Measurements from ENCODE around the gene NTNG1. TPM values are rescaled to one million over a fixed set of nuclear protein-coding genes. Genes with fewer than 3 reads are reported as not detected.

Gene NTNG1
- total RNA-seq, 3 donors from 2014 or later (not counting 1 experiment from before 2014, with no cell fraction given): 0.58 TPM; not detected in 2

GRCh38 chr1:107110326-107110725, 30.5 kb upstream of the NTNG1 start:
- Mint-ChIP-seq H3K27ac (no peak overlapping the region), H3K9me3 (no peaks in the 10 kb centered on the region), H3K4me1 (no peaks in the 10 kb centered on the region), H3K27me3 (ENCODE audit: low read depth in 2 of 2) (peaks cover 3 to 6% of the 10 kb centered on the region in 2 donors), H3K36me3 (no peaks in the 10 kb centered on the region), H3K4me3 (no peak overlapping the region)
- ATAC-seq (no peak), DNase-seq (no peak)
- 78% methylated on average over 3 of the region's 4 CpGs for WGBS (ENCODE audit: insufficient coverage)
- H3K36me3 ChIP-seq (ENCODE audit: control insufficient read depth, insufficient read depth, low read length): no peaks in the 10 kb centered on the region
- intact Hi-C loops (cut with micrococcal nuclease): no loop called here
- H3K27ac ChIP-seq (ENCODE audit: low read length): no peak overlapping the region
- no peaks in the 10 kb centered on the region for H3K27me3 ChIP-seq (ENCODE audit: control insufficient read depth, insufficient read depth, low read length)
- H3K4me3 ChIP-seq (ENCODE audit: low read length): no peak overlapping the region
- no peaks in the 10 kb centered on the region for H3K4me1 ChIP-seq (ENCODE audit: control insufficient read depth, insufficient read depth, low read length)
- no peak for TF ChIP-seq CTCF (IDR thresholded peaks at IDR 0.05)
- H3K9me3 ChIP-seq (ENCODE audit: control insufficient read depth, insufficient read depth, low read length): no peaks in the 10 kb centered on the region

DNA sequence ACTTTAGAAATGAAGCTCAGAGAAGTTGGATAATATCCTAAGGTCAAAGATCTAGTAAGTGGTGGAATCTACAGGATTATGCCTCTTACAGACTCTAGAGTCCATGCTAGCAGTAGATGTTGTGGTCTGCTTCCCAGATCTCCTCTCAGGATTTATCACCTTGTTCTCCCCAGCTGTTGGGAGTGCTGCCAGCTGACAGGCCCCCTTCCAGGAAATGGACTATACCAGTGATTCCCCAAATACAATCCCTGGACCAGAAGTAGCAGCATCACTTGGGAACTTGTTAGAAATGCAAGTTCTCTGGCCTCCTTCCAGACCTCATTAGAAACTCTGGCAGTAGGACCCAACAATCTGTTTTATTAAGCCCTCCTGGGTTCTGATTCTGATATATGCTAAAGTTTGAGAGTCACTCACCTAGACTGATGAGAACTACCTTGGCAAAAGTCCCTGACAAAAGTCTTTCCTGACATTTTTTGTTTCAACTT, 24.5 kb upstream of the NTNG1 start:
- Histone ChIP-seq H3K36me3 (ENCODE audit: control insufficient read depth, insufficient read depth, low read length) (no peaks in the 10 kb centered on the region), H3K27ac (ENCODE audit: low read length) (no peak overlapping the region), H3K27me3 (ENCODE audit: control insufficient read depth, insufficient read depth, low read length) (no peaks in the 10 kb centered on the region), H3K9me3 (ENCODE audit: control insufficient read depth, insufficient read depth, low read length) (no peaks in the 10 kb centered on the region), H3K4me1 (ENCODE audit: control insufficient read depth, insufficient read depth, low read length) (no peaks in the 10 kb centered on the region), H3K4me3 (ENCODE audit: low read length) (no peak overlapping the region)
- ATAC-seq (no peak), DNase-seq (no peak)
- no peak overlapping the region for H3K4me3 Mint-ChIP-seq
- H3K27me3 Mint-ChIP-seq (ENCODE audit: low read depth in 2 of 2): peaks cover 0 to 11% of the 10 kb centered on the region in 2 donors
- intact Hi-C loops (cut with micrococcal nuclease): no loop called here
- no peaks in the 10 kb centered on the region for H3K36me3 Mint-ChIP-seq
- TF ChIP-seq CTCF (IDR thresholded peaks at IDR 0.05): no peak
- peaks cover 0 to 2% of the 10 kb centered on the region in 2 donors for H3K9me3 Mint-ChIP-seq
- H3K27ac Mint-ChIP-seq: no peak overlapping the region
- H3K4me1 Mint-ChIP-seq: no peaks in the 10 kb centered on the region

GRCh38 chr1:107122225-107122624, 18.6 kb upstream of the NTNG1 start:
- no peak for TF ChIP-seq CTCF (IDR thresholded peaks at IDR 0.05)
- Histone ChIP-seq H3K27me3 (ENCODE audit: control insufficient read depth, insufficient read depth, low read length) (peaks cover 2% of the 10 kb centered on the region), H3K9me3 (ENCODE audit: control insufficient read depth, insufficient read depth, low read length) (no peaks in the 10 kb centered on the region), H3K27ac (ENCODE audit: low read length) (no peak overlapping the region), H3K4me1 (ENCODE audit: control insufficient read depth, insufficient read depth, low read length) (no peaks in the 10 kb centered on the region), H3K4me3 (ENCODE audit: low read length) (no peak overlapping the region), H3K36me3 (ENCODE audit: control insufficient read depth, insufficient read depth, low read length) (no peaks in the 10 kb centered on the region)
- DNase-seq (no peak), ATAC-seq (no peak)
- intact Hi-C loops (cut with micrococcal nuclease): no loop called here
- H3K27me3 Mint-ChIP-seq (ENCODE audit: low read depth in 2 of 2): peaks cover 0 to 5% of the 10 kb centered on the region in 2 donors
- no peaks in the 10 kb centered on the region for H3K4me1 Mint-ChIP-seq
- no peak overlapping the region for H3K4me3 Mint-ChIP-seq
- no peaks in the 10 kb centered on the region for H3K9me3 Mint-ChIP-seq
- H3K27ac Mint-ChIP-seq: no peak overlapping the region
- 96% methylated on average over 3 of the region's 3 CpGs for WGBS (ENCODE audit: insufficient coverage)
- no peaks in the 10 kb centered on the region for H3K36me3 Mint-ChIP-seq

DNA sequence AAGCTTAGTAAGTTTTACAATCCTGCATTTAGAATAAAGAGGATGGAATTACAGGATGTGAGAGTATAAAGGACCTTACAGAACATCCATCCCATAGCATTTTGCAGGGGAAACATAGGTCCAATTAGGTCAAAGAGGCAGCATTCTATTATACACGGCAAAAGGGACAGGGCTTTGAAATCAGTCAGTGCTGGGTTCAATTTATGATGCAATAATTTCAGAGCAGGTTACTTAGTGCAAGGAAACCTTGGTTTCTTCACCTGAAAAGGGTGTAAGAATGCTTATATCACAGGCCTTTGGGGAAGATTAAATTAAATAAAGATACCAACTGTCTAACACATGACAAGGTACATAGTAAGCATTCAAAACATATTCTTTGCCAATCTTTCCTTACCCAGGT, 17.1 kb upstream of the NTNG1 start:
- Mint-ChIP-seq H3K27ac (no peak overlapping the region), H3K4me1 (no peaks in the 10 kb centered on the region), H3K4me3 (no peak overlapping the region), H3K36me3 (no peaks in the 10 kb centered on the region), H3K9me3 (no peaks in the 10 kb centered on the region), H3K27me3 (ENCODE audit: low read depth in 2 of 2) (peaks cover 0 to 2% of the 10 kb centered on the region in 2 donors)
- Histone ChIP-seq H3K36me3 (ENCODE audit: control insufficient read depth, insufficient read depth, low read length) (no peaks in the 10 kb centered on the region), H3K27me3 (ENCODE audit: control insufficient read depth, insufficient read depth, low read length) (peaks cover 2% of the 10 kb centered on the region), H3K9me3 (ENCODE audit: control insufficient read depth, insufficient read depth, low read length) (no peaks in the 10 kb centered on the region), H3K4me1 (ENCODE audit: control insufficient read depth, insufficient read depth, low read length) (no peaks in the 10 kb centered on the region), H3K4me3 (ENCODE audit: low read length) (no peak overlapping the region), H3K27ac (ENCODE audit: low read length) (no peak overlapping the region)
- ATAC-seq (no peak), DNase-seq (no peak)
- intact Hi-C loops (cut with micrococcal nuclease): no loop called here
- TF ChIP-seq CTCF (IDR thresholded peaks at IDR 0.05): no peak
- 86% methylated on average over 1 of the region's 1 CpG for WGBS (ENCODE audit: insufficient coverage)
